Prostate gland (tissue), 2 donors: ENCODE results near the gene CREB3L2.

Source experiments
- CTCF ChIP-seq, 4 experiments: fragments of 200-600 bp in 2 of 4; fragments of 450-650 bp in 2 of 4; sonication (generic) in 2 of 4; IDR thresholded peaks; 1 replicate in 3 of 4; 2 replicates in 1 of 4; pipeline ENCODE4 v1.5.1; 2016 to 2019; ENCODE audit warnings: antibody characterized with exemption in 4 of 4, mild to moderate bottlenecking in 2 of 4, moderate library complexity in 2 of 4
- POLR2A ChIP-seq: fragments of 450-650 bp; IDR thresholded peaks from one replicate; pipeline ENCODE4 v1.6.1; 2016; ENCODE audit warnings: antibody characterized with exemption, mild to moderate bottlenecking
- POLR2AphosphoS5 ChIP-seq: sonication (generic); formaldehyde crosslinking; IDR thresholded peaks from one replicate; pipeline ENCODE4 v1.6.1; 2017; ENCODE audit warnings: antibody characterized with exemption

GRCh38 chr7:138024343-138024691 is 22.4 kb upstream of the CREB3L2 start:
- TF ChIP-seq POLR2A (no peak), POLR2AphosphoS5 (no peak), CTCF (IDR thresholded peaks at IDR 0.05) (no peak)
